PC-3 (cell line): ENCODE data around the gene TTLL9. TPM values are rescaled to one million over a fixed set of nuclear protein-coding genes. Genes with fewer than 3 reads are reported as not detected.

ENCODE experiments used
- ATAC-seq: fragments of 200-7000 bp; cut with Tn5 transposase; 2 replicates; pipeline ENCODE4 v1.9.1; 2020; ENCODE audit warnings: mild to moderate bottlenecking, moderate library complexity
- BruUV-seq: library from RNA; stranded (reverse); fragments of 400-500 nt; replicated peaks from 2 replicates; lab custom pipeline; 2021; lab: Mats Ljungman, UMichigan
- CTCF ChIA-PET: fragments of 300-600 bp; sonication (Branson Sonifier 250); formaldehyde crosslinking; loops from one replicate; lab custom pipeline; 2022; ENCODE audit warnings: antibody characterized with exemption; lab: Charles Lee
- POLR2A ChIA-PET: fragments of 300-600 bp; sonication (Branson Sonifier 250); formaldehyde crosslinking; loops from one replicate; lab custom pipeline; 2022; ENCODE audit warnings: antibody characterized with exemption; ENCODE audit not compliant: unreplicated experiment; lab: Charles Lee
- DNase-seq: peaks from one replicate; pipeline ENCODE4 v3.0.0-alpha.2; 2015
- H2AFZ ChIP-seq: fragments of 300-600 bp; sonication (generic); 2 replicates; pipeline ENCODE4 v1.6.0; 2016; ENCODE audit warnings: antibody characterized with exemption, low read length
- H3F3A ChIP-seq: fragments of 300-600 bp; sonication (generic); one replicate; pipeline ENCODE4 v1.6.0; 2017; ENCODE audit warnings: antibody characterized with exemption, low read length, control low read depth, mild to moderate bottlenecking; ENCODE audit not compliant: unreplicated experiment
- H3K27ac ChIP-seq: fragments of 300-600 bp; sonication (generic); 2 replicates; pipeline ENCODE4 v1.5.1; 2016; ENCODE audit warnings: mild to moderate bottlenecking, low read length
- H3K27me3 ChIP-seq: fragments of 300-600 bp; sonication (generic); 2 replicates; pipeline ENCODE4 v1.6.1; 2016; ENCODE audit warnings: low read length, mixed read lengths
- H3K36me3 ChIP-seq: fragments of 300-600 bp; sonication (generic); 2 replicates; pipeline ENCODE4 v1.6.1; 2016; ENCODE audit warnings: low read depth, mixed run types, low read length, mixed read lengths
- H3K4me1 ChIP-seq: fragments of 300-600 bp; sonication (generic); 2 replicates; pipeline ENCODE4 v1.5.1; 2016; ENCODE audit warnings: low read length; ENCODE audit not compliant: insufficient read depth
- H3K4me2 ChIP-seq: fragments of 300-600 bp; sonication (generic); 2 replicates; pipeline ENCODE4 v1.6.0; 2016; ENCODE audit warnings: low read length
- H3K4me3 ChIP-seq: fragments of 300-600 bp; sonication (generic); 2 replicates; pipeline ENCODE4 v1.5.1; 2016; ENCODE audit warnings: mild to moderate bottlenecking, low read length, mixed read lengths
- H3K79me2 ChIP-seq: fragments of 300-600 bp; sonication (generic); 2 replicates; pipeline ENCODE4 v1.6.1; 2017; ENCODE audit warnings: low read length, mixed read lengths
- H3K9ac ChIP-seq: fragments of 300-600 bp; sonication (generic); 2 replicates; pipeline ENCODE4 v1.6.0; 2016; ENCODE audit warnings: mild to moderate bottlenecking, low read length
- H3K9me2 ChIP-seq: fragments of 300-600 bp; sonication (generic); replicated peaks from 2 replicates; pipeline ENCODE4 v1.6.1; 2016; ENCODE audit warnings: mixed run types, low read length, mixed read lengths
- H3K9me3 ChIP-seq: fragments of 300-600 bp; sonication (generic); 2 replicates; pipeline ENCODE4 v1.6.1; 2016; ENCODE audit warnings: low read length, mixed read lengths
- H4K20me1 ChIP-seq: fragments of 300-600 bp; sonication (generic); 2 replicates; pipeline ENCODE4 v1.6.1; 2016; ENCODE audit warnings: low read length, mixed read lengths
- EZH2 ChIP-seq: fragments of 300-600 bp; sonication (generic); IDR thresholded peaks from one replicate; pipeline ENCODE4 v1.6.1; 2017; ENCODE audit warnings: antibody characterized with exemption, mild to moderate bottlenecking, low read length; ENCODE audit not compliant: unreplicated experiment
- EZH2phosphoT487 ChIP-seq: fragments of 300-600 bp; sonication (generic); IDR thresholded peaks from 2 replicates; pipeline ENCODE4 v1.6.1; 2018; ENCODE audit warnings: mild to moderate bottlenecking, antibody characterized with exemption, low read length, borderline replicate concordance
- intact Hi-C: fragments of 100-400 bp; cut with micrococcal nuclease; formaldehyde crosslinking; loops from 2 replicates; pipeline ENCODE4 v1.9.0; 2023
- total RNA-seq: library from RNA; depleted of rRNA; stranded (reverse); fragments of >200 nt; gene quantifications from 2 replicates; pipeline ENCODE4 v1.2.3, GENCODE V29; 2014
- TF ChIP-seq, protein P1 (sequence below): fragments of 300-600 bp; sonication (generic); conservative IDR thresholded peaks from 2 replicates; pipeline ENCODE4 v1.5.1; 2017; ENCODE audit warnings: antibody characterized with exemption, low read depth, mild to moderate bottlenecking, low read length

Gene TTLL9
- total RNA-seq, 1 experiment from 2014 or later = not detected

DNA sequence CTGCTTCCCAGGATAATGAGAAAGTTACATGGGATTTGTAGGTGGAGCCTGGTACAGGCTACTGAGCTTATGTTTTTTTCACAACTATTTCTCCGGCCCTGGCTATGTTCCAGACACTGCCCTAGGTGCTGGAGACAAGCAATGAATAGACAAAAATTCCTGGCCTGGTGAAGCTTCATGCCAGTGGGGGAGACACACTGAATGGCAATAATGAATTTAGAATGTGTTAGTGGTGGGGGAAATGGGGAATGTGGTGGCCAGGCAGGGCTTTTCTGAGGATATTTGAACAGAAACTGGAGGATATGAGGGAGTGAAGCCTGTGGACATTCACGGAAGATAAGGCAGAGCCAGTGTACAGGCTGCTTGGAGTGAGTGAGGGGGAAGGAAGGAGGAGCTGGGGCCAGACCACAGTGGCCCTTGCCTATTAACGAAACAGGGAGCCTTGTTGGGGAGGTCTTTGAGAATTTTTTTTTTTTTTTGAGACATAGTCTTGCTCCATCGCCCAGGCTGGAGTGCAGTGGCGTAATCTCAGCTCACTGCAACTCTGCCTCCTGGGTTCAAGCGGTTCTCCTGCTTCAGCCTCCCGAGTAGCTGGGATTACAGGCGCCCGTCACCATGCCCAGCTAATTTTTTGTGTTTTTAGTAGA is 31.7 kb upstream of the TTLL9 start:
- Histone ChIP-seq H3K4me2 (no peak overlapping the region), H3K4me3 (no peak overlapping the region), H4K20me1 (0 out of 2 replicates have a peak, but pooled peaks cover 3% of the 10 kb centered on the region), H3K27me3 (no peaks in the 10 kb centered on the region), H3K36me3 (no peaks in the 10 kb centered on the region), H3K9ac (no peak overlapping the region), H3K9me3 (no peaks in the 10 kb centered on the region), H3K4me1 (peaks cover 37% of the 10 kb centered on the region), H3K27ac (no peak overlapping the region), H3F3A (no peaks in the 10 kb centered on the region), H2AFZ (no peak overlapping the region), H3K9me2 (no peaks in the 10 kb centered on the region), H3K79me2 (no peaks in the 10 kb centered on the region)
- intact Hi-C loops = loop anchor here (5.0 kb wide), 1 partner anchor 111 kb away; no protein-coding TSS in a partner anchor
- CTCF ChIA-PET = interaction anchor here (0.6 kb wide), 1 partner anchor 107 kb away, joined by 4 read pairs; no protein-coding TSS in a partner anchor
- no TSS peak for BruUV-seq
- DNase-seq = no peak
- POLR2A ChIA-PET = no interaction called here
- no peak for ATAC-seq
- no peak for TF ChIP-seq EZH2
- TF ChIP-seq, protein P1, sequence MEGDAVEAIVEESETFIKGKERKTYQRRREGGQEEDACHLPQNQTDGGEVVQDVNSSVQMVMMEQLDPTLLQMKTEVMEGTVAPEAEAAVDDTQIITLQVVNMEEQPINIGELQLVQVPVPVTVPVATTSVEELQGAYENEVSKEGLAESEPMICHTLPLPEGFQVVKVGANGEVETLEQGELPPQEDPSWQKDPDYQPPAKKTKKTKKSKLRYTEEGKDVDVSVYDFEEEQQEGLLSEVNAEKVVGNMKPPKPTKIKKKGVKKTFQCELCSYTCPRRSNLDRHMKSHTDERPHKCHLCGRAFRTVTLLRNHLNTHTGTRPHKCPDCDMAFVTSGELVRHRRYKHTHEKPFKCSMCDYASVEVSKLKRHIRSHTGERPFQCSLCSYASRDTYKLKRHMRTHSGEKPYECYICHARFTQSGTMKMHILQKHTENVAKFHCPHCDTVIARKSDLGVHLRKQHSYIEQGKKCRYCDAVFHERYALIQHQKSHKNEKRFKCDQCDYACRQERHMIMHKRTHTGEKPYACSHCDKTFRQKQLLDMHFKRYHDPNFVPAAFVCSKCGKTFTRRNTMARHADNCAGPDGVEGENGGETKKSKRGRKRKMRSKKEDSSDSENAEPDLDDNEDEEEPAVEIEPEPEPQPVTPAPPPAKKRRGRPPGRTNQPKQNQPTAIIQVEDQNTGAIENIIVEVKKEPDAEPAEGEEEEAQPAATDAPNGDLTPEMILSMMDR = no peak
- TF ChIP-seq EZH2phosphoT487 = no peak

- intact Hi-C loops = loop anchor here (5.0 kb wide), 1 partner anchor 113 kb away; no protein-coding TSS in a partner anchor
- ATAC-seq (no peak), DNase-seq (no peak)
- H3K79me2 ChIP-seq = no peaks in the 10 kb centered on the region
- H3K9ac ChIP-seq = no peak overlapping the region
- H3K4me2 ChIP-seq = no peak overlapping the region
- TF ChIP-seq EZH2phosphoT487 (no peak), EZH2 (no peak)
- TF ChIP-seq, protein P1 = no peak
- ChIA-PET POLR2A (no interaction called here), CTCF (no interaction called here)
- no TSS peak for BruUV-seq
- H2AFZ ChIP-seq = no peak overlapping the region
- no peaks in the 10 kb centered on the region for H3F3A ChIP-seq
- no peaks in the 10 kb centered on the region for H3K9me3 ChIP-seq
- H3K36me3 ChIP-seq = no peaks in the 10 kb centered on the region
- H3K27me3 ChIP-seq = no peaks in the 10 kb centered on the region
- H3K9me2 ChIP-seq = no peaks in the 10 kb centered on the region
- no peak overlapping the region for H3K4me3 ChIP-seq
- H3K4me1 ChIP-seq = peaks cover 37% of the 10 kb centered on the region
- H4K20me1 ChIP-seq = 0 out of 2 replicates have a peak, but pooled peaks cover 3% of the 10 kb centered on the region
- H3K27ac ChIP-seq = no peak overlapping the region
Observed at GRCh38 chr20:31839782-31840487, 30.5 kb upstream of the TTLL9 start.
